ENCODE results near the gene DNTT.
A peak's percentile ranks its signal among the peaks of the same experiment; 100 is the strongest.

DNTT gene

DNA sequence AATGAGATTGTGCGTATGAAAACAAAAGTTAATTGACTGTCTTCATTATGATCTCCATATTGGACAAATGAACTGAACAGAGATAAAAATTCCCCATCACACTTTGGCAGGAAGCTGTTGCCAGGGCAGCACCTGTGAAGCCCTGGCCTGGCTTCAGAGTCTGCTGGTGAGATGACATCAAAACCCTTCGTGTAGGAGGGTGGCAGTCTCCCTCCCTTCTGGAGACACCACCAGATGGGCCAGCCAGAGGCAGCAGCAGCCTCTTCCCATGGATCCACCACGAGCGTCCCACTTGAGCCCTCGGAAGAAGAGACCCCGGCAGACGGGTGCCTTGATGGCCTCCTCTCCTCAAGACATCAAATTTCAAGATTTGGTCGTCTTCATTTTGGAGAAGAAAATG is at the start of gene DNTT:
Gene DNTT (plus strand): TSS at position 205 of the 400 bp plus-strand sequence. CDS start 64 bp downstream, at position 269.
- DNase-seq = no peak

DNA sequence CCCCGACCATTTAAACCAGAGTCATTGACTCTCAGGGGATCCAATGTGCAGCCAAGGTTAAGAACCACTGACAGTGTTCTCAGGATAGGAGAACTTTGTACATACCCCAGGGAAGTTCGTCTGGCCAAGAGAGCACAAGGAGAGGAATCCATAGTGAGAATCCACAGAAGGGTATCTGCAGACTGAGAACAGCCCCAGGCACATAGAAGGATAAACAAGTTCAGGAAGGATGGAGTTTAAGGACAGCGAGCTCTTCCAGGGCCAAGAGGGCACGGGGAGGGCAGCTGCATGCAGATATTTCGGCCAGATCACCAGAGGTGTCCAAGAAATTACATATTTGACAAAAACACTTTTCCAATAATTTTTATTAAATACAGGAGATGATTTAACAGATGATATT is 49.3 kb upstream of the DNTT start:
- DNase-seq = no peak

DNA sequence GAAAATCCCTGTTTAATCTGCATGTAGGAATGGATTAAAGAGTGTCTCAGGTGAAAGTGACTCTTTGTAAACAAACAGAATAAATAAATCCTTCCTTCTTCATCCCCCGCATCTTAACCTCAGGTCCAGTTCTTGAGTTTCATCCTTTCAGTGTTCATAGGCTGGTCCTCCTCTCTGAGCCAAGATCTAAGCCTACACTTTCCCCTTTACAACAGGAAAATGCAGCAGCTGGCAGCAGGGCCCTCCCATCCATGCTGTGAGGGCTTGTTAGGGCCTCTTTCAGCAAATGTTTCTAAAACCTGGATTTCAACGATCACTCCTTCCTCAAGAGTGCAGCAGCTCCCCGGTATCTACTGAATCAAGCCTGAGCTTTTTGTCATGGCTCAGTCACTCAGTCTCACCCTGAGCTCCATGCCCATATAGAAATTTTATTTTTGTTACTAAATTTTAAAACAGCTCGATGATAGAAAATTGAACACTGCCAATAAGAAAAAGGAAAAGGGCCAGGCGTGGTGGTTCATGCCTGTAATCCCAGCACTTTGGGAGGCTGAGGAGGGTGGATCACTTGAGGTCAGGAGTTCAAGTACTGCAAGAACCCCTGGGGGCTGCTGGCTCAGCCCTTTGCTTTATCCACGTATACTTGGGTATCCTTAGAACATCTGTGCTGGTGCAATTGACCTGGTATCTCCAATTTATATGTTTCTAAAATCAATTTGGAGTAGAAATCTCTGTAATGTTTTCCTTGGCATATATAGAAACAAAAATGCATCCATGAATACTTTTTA is 48.5 kb upstream of the DNTT start:
- DNase-seq = peak; percentile 10

DNA sequence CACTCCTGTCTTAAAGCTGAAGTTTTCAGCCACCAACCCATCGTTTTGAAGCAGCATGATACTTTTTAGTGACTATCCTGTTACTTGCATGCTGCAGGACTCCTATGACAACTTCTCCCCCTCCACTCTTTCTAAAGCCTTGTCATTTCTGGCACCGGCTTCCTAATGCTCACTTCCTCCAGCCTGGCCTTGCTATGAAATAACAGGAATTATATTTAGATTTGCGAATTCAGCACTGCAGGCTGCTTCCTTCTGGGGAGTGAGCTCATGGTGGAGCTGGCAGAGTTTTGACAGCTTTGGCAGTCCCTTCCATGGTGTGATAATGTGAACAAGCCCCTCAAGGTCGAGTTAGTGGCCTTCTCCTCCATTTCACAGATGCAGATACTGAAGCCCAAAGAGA is 46.3 kb upstream of the DNTT start:
- peak; percentile 13 for DNase-seq

DNA sequence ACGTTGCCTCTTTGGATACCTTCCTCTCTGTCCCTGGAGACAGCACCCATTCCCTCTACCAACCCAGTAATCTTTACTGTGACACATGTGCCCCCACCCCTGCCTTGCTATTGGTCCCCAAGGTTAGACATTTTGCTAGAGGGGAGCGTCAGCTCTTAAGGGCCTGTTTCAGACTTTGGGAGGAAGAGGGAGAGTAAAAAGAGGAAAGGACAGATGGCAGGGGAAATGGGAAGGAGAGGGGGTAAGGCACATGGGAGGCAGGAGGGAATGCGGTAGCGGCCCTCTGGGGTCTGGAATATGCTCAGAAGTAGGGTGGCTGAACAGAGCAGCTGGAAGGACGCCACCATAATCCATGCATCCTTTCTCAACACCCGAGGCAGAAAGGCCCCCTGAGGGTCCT is 45.1 kb upstream of the DNTT start:
- DNase-seq = no peak

DNA sequence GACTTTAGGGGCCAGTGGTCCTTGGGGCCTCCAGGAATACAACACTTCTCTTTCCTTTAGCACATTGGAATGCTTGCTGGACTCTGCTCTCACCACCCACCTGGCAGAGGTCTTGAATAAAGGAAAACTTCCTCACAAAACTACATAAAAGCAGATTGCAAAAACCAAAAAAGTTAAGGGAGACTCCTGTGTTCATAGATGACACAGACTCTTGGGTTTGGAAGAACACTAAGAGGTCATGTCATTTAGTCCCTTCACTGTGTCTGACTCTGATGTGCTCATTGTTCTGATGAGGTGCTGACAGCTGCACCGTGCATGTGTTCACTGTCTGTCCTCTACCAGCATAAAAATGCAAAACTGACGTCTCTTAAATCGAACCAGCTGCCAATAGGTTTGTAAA is 44.2 kb upstream of the DNTT start:
- DNase-seq = no peak

DNA sequence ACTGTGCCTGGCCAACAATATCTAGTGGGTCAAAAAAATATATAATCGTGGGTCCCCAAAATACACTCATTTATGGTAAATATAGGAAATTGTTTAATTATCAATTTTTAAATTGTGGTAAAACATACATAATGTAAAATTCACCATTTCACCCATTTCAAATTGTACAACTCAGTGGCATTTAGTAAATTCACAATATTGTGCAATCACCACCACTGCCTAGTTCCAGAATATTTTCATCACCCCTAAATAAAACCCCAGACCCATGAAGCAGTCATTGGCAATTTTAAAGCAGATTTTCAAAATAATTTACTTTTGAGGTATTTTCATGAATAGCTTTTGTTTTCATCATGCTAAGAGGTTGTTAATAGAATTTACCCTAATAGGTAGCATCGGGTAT is 43.1 kb upstream of the DNTT start:
- no peak for DNase-seq

DNA sequence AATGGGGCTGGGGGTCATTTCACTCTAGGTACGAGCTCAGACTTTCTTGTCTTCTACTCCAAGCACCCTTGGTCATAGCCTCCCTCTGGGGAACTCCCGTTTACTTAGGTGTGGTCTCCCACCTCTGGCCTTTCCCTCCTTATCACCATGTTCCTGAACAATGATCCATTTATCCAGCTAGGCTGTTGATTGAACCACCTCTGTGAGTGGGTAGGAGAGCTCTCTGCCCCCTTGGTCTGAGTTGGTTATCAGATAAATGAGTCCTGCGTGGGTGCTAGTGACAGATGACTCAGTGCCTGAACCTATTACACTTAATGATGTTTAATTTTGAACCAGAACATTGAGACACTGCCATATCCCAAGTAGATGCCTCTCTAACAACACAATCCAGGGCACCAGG is 42.3 kb upstream of the DNTT start:
- DNase-seq = no peak

DNA sequence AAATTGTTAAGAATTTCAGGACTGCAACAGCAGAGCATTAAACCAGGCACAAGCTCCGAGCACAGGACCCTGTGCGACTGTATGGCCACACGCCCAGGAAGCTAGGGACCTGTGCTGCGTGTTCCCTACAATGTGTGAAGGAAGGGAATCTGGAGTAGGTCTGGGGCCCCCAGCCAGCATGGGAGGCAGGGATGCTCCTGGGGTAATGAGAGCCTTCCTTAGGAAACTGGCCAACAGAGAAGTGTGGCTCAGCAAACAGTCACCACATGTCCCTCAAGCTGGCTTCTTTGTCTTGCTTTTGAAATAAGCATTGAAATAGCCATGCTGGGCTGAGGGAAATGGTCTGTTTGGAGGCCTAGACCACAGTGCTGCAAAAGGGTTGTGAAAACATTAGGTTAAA is 41.1 kb upstream of the DNTT start:
- peak; percentile 19 for DNase-seq

DNA sequence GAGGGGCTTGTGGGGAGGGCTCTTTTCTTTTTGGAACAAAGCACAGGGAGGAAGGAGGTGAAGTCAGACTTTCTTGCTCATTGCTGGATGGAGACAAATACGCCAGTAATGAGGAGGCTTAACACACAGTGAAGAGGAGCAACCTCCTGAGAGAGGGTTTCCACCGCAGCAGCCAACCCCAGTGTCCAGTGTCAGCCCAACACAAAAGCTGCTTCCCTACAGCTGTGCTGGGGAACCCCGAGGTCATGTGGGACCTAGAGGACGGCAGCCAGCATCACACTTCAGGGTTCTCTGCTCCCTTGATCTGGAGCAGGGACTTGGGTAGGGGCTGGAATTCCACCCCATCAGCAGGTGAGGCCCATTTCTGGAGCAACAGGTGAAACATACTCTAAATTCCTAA is 40.6 kb upstream of the DNTT start:
- DNase-seq = no peak

DNA sequence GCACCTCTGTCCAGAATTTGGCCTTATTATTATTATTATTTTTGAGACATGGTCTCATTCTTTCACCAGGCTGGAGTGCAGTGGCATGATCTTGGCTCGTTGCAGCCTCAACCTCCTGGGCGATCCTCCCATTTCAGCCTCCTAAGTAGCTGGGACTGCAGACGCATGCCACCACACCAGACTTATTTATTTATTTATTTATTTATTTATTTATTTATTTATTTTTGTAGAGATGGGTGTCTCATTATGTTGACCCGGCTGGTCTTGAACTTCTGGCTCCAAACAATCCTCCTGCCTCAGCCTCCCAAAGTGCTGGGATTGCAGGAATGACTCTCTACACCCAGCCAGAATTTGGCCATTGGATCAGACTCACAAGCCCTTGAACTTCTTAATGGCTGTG is 39.3 kb upstream of the DNTT start:
- DNase-seq = no peak

DNA sequence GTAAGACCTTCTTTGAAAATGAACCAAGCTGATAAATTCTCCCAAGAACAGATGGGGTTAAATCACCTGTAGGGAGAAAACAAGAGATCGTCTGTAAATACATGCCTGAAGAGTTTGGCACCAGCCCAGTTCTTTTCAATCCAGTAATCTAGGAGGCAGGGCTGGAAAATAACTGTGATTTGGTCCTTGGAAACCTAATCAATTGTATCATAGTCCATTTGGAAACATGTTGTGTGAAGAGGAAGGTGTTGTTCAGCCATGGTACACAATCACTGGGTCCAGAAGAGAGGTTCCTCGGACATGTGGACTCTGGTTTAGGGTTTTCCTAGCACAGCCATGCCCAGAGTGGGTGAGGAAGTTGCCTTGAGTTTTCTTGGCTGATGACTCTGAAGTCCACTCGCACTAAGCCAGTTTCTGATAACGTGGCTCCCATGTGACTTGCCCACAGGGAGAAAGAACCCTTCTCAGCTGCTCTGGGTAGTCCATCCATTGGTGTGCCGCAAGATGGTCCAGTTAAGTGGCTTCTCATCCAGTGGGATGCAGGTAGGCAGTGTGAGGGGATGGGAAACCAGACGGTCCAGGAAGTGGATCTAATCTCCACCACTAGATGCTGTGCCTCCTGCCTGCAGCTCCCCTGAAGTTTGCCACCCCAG is 38.0 kb upstream of the DNTT start:
- DNase-seq = no peak

DNA sequence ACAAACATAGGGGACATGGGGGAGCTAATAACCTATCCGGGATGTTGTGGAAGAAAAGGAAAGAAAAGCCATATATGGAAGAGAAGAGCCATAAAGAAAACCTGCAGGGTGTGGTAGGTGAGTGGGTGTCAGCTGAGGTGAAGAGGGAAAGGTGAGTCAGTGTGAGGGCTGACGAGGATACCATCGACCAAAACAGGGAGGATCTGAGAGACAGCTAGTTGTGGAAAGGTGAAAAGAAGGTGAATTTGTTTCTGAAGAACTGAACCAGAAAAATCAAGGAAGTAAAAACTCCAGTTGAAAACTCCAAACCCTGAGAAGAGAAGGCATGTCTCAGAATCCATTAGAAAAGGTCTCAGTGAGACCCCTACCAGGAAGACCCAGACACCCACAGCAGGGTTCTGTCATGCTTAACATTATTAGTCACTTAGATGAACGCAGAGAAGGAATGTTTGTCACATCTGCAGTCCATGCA is 37.0 kb upstream of the DNTT start:
- no peak for DNase-seq

DNA sequence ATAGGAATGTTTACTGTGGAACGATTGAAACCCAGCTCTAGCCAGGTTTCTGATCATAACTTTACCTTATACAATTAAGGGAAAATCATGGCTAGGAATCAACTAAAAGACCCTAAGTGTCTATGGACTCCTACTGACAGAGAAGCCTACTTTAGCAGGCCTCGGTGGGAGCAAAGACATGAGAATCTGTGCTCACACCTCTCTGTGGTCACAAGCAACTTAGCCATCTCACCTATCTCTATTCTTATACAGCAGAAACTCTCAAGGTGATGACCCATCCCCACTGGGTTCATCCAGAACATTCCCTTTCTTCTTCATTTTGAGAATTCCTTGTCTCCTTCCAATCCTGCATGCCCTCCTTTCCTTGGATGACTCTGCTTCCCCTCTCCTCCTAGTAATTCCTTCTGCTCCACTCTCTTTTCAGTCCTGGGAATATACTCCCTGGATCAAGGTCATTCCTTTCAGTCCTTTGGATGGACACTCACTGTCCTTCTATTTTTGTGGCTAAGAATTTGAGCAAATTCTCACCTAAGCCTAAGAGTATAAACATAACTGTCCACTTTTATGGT is 35.8 kb upstream of the DNTT start:
- DNase-seq = no peak

DNA sequence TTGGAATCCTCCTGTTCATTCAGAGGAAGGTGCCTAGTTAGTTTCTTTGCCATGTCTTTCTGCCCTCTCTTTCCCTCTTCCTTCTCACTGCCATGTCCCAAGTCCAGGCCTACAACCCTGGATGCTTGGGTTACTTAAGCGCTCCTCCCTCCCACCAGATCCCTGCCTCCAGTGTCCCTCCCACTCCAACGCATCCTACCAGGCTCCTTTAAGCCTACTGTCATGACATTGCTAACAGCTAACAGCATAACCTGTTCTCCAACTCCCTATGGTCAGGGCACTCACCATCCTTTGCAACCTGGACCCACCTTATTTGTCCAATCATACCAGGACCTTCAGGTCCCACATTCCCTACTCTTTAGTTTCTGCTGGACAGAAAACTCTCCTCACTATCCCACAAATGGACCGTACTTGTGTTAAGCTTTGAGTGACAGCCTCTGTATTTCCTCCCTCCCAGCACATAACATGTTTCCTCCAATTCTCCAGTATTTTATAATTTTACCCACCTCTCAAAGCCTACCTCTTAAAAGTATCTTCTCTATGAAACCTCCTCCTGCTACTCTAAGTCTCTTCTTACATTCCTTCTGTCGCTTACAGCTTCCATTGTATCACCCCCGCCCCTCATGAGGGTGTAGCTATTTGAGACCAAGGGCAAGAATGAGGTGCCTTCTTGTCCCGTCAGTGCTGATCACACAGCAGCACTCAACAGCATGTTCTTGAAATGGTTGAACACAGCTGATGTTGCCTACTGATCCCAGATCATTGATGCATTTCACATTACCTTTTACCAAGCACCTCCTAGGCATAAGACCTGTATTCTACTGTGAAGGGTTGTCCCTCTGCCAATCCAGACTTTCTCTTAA is 34.6 kb upstream of the DNTT start:
- no peak for DNase-seq

DNA sequence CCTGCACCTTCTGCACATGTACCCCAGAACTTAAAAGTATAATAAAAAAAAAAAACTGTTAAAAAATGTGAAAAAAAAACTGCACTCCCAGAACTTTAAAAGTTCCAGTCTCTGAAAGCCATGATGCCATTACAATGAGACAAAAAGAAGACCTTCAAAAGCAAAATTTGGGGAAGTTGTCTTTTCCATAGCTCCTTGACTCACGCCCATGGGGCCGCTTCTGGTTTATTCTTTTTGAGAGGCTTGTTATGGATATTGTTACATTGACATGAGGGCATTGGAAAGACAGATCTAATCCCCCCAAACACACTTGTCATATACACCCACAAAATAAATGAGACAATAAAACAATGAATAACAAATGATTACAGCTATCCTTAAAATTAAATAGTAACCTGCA is 33.7 kb upstream of the DNTT start:
- no peak for DNase-seq

DNA sequence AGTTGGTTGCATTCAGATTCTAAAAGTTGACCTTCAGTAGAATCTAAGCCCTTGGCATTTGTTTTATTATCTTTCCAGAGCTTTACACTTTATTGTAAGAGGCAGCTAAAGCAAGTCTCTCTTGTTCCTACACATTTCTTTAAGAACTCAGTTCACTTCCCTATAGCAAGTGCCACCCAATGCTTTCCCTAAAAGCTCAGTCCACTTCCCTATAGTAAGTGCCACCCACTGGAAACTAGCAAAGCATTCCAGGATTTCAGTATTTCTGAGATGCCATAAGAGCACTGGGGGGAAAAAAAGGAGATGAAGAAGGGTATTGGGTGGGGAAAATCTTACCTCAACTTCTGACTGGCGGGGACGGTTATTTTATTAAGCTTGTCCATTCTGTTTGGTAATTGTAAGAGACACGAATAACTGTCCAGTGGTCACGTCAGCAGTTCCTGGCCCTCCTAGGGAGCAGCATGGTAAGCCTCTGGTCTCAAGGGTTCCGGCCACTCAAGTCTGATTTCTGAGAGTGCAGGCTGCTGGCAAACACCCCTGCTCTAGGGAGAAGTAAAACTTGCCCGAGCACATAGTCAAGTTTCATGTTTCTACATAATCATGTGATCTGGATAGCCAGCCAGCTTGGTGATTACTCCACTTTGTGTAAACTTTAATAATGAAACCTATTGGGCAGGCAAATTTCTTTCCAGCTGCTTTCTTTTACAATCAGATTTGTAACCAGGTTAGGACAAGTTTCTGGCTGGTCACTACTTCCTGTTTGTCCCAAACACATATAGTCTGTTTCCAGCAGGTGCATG is 33.0 kb upstream of the DNTT start, which contains the start of gene BLNK:
Gene BLNK (minus strand): TSS at position 554 of the 800 bp plus-strand sequence. CDS start 171 bp downstream, at position 383.
- no peak for DNase-seq

DNA sequence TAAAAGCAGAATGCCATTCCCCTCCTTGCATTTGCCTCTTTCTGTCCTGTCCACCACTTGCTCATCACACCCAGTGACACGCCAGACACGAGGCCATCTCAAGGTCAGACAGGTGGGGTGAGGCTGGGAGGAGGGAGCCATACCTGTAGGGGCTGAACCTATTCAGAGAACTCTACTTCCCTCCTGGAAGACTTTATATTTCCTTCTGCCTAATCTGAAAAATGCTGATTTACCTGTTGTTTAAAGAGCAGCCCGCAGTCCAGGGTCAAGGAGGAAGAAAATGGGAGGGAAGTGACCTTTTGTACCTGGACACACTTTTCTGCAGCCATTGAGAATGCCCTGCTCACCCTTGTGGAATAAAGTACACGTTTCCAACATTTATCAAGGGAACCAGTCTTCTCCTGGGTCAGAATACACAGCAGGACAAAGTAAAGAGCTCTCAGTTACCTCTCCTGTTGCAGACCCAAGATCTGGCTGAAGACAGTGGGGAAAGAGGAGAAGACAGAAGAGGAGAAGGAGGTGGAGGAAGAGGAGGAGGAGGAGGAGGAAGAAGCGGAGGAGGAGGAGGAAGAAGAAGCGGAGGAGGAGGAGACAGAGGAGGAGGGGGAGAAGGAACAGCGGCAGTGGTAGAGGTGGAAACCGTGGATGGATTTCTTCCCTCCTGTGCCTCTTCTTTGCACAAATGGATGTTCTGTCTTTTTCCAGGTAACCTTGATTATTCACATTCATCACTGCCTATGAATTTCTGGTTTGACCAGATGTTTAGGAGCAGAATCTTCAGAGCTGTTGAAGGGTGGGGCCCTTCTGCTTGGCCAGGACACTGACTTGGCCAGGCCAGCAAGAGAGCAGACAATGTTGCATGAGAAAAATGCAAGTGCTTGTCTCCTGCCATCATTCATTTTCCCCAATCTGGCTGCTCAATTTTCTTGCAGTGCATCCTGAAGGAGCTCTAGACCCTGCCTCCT is 31.6 kb upstream of the DNTT start:
- DNase-seq = no peak

DNA sequence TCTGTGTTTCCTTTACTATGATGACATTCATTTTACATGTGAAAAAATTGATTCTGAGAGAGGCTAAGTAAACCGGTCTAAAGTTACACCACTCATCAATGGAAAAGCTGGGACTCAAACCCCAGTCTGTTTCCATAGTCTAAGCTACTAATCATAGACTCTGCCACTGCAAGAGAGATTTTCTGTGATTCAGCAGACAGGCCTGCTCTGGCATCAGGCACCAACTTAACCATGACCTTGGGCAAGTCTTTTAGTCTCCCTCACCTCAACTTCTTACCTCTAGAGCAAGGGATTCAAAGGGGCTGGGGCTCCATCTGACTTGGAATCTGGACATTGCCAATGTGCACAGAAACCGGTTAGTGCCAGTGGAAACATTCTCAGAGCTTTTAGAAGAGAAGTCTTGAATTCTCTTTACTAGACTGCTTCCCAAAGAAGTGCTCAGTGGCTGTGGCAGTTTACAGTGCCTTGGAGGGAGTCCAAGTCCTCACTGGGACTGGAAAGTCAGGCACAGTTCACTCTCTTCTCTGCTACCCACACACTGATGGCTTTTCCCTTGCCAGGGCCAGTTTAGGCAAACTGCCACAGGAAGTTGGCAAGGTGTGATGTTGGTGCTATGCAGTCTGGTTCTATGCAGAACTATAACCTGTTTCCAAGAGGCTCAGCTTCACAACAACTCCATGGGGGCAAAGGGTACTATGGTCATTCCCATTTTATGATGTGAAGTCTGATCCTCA is 28.4 kb upstream of the DNTT start:
- peak; percentile 59 for DNase-seq

DNA sequence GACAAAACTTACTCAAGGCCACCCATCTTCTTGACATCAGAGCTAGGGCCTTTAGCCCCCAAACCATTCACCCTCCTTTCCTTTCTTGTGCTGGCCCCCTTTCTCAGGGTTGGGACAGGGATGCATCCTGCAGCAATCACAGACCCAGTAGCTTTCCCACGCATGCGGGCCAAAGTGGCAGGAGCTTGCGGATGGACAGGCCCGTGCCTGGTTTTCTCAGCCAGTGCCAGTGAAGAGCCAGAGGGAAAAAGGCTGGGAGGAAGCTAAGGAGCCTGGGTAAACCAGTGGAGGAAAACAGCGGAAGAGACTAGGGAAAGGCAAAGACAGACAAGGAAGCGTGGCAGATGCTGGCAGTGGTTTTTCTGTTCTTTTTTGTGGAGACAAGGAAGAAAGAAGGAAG is 27.8 kb upstream of the DNTT start:
- DNase-seq = no peak
